ENCODE measurements around the gene GTPBP6.

GTPBP6 gene

DNA sequence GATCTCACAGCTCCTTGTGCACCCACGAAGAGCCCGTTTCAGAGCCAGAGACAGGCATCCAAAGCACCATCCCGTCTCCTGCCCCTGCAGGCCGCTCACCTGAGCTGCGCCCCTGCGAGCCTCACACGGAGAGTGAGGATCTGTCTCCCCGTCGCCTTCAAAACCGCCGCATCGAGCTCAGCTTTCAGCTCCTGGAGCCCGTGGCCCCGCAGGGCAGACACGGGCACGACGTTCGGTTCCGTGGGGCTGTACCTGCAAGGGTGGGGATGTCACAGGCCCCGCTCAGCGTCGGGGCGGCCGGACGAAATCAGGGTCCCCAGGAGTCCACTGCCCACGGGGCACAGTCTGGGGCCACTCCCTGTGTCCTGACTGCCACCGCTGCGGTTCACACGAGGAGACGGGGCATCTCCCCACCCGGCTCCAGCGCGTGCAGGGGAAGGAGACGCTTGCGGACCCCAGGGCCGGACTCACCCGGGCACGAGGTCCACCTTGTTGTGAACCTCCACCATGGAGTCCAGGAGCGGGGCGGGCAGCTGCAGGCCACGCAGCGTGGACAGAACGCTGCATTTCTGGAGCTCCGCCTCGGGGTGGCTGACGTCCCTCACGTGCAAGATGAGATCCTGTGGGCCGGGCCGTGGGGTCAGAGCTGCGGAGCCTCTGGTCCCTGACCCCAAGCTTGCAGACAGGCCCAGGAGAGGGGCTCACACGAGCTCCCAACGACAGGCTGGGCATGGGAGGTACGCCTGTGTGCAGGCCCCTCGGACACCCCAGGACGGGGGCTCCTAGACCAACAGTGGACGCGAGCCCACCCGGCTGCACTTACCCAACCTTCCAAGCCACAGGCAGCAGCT is 11.1 kb downstream of the GTPBP6 start:
- TF ChIP-seq GATA2 (IDR thresholded peaks at IDR 0.05; ENCODE audit: low read depth, low read length) (no peak), GATA3 (IDR thresholded peaks at IDR 0.05; ENCODE audit: low read depth, low read length) (no peak)

DNA sequence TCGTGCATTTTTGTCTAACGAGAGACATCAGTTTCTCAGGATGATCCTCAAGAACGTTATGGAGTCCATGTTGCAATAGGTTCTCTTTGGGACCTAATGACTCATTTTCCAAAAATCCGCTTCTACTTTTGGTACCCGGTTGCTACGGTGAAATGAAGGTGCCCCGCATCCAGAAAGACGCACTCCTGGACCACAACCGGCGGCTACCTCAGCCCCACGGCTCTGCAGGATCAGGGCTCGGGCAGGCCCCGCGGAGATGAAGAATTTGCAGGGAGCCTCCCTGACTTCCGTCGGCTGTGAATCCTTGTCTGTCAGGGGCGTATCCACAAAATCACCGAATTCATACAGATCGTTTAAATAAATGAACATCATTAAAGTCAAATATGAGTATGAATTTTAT is 15.6 kb downstream of the GTPBP6 start:
- TF ChIP-seq GATA3 (IDR thresholded peaks at IDR 0.05; ENCODE audit: low read depth, low read length): no peak
- no peak for TF ChIP-seq GATA2 (IDR thresholded peaks at IDR 0.05; ENCODE audit: low read depth, low read length)

DNA sequence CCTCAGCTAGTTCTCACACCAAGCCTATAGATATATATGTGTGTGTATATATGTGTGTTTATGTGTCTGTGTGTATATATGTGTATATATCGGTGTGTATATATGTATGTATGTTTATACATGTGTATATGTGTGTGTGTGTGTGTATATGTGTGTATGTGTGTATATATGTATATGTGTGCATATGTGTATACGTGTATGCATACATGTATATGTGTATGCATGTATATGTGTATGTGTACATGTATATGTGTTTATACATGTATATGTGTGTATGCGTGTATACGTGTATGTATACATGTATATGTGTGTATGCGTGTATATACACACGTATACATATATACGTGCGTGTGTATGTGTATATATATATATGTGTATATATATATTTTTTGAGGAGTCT is 18.3 kb downstream of the GTPBP6 start:
- TF ChIP-seq GATA3 (IDR thresholded peaks at IDR 0.05; ENCODE audit: low read depth, low read length) (no peak), GATA2 (IDR thresholded peaks at IDR 0.05; ENCODE audit: low read depth, low read length) (no peak)

DNA sequence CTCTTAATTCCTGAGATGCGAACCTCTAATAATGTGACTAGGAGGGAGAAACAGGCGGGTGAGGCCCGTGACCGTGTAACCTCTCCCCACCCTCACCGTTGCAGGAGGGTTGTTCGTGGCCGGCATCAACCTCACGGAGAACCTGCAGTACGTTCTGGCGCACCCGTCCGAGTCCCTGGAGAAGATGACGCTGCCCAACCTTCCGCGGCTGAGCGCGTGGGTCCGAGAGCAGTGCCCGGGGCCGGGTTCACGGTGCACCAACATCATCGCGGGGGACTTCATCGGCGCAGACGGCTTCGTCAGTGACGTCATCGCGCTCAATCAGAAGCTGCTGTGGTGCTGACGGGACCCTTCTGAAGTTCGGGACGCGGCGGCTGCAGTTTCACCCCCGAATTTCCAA is 19.6 kb downstream of the GTPBP6 start:
- TF ChIP-seq GATA3 (IDR thresholded peaks at IDR 0.05; ENCODE audit: low read depth, low read length): no peak
- TF ChIP-seq GATA2 (IDR thresholded peaks at IDR 0.05; ENCODE audit: low read depth, low read length): no peak

DNA sequence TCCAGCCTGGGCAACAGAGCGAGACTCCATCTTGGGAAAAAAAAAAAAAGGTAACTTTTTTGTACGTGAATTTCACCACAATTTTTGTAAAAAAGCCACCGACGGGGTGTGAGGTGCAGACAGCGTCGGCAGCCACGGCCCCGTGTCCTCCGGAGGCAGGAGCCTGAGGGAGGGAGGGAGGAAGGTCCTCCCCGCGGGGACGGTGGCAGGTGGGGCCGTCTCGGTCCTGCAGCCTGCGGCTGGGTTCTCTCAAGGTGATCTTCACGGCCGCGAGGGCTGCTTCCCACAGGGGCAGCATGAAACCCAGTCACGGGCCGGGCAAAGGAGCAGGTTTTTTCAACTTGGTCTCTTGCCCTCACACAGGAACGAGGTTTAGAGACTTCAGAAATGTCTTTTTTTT is 23.5 kb downstream of the GTPBP6 start:
- no peak for TF ChIP-seq GATA2 (IDR thresholded peaks at IDR 0.05; ENCODE audit: low read depth, low read length)
- TF ChIP-seq GATA3 (IDR thresholded peaks at IDR 0.05; ENCODE audit: low read depth, low read length): no peak

DNA sequence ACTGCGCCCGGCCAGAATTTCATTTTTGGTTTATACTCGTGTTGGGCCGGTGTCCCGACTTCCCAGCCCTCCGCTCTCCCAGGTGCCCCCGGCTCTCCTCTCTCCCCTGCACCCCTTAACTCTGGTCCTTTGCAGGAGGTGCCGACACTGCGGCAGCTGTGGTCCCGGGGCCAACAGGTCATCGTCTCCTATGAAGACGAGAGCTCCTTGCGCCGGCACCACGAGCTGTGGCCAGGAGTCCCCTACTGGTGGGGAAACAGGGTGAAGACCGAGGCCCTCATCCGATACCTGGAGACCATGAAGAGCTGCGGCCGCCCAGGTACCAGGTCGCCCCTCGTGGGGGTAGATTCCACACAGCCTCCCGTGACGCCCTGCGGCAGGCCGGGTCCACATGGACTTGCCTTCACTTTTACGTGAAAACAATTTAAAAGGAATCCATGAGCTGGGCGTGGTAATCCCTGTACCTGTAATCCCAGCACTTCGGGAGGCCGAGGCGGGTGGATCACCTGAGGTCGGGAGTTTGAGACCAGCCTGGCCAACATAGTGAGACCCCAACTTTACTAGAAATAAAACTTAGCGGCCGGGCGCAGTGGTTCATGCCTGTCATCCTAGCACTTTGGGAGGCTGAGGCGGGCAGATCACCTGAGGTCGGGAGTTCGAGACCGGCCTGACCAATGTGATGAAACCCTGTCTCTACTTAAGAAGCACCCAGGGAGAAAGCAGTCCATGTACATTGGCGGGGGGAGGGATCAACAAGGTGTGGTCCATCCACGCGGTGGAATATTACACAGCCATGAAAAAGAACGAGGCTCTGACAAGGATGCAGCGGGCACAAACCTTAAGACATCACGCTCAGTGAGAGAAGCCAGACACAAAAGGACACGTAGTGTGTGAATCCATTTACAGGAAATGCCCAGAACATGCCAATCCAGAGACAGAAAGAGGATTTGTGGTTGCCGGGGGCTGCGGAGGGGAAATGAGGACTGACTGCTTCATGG is 25.4 kb downstream of the GTPBP6 start:
- TF ChIP-seq GATA2 (IDR thresholded peaks at IDR 0.05; ENCODE audit: low read depth, low read length) (no peak), GATA3 (IDR thresholded peaks at IDR 0.05; ENCODE audit: low read depth, low read length) (no peak)

GRCh38 chrX:291411-291901 is 27.1 kb downstream of the GTPBP6 start:
- no peak for TF ChIP-seq GATA2 (IDR thresholded peaks at IDR 0.05; ENCODE audit: low read depth, low read length)
- TF ChIP-seq GATA3 (IDR thresholded peaks at IDR 0.05; ENCODE audit: low read depth, low read length): no peak

GRCh38 chrX:290476-291166 is 28.0 kb downstream of the GTPBP6 start:
- no peak for TF ChIP-seq GATA3 (IDR thresholded peaks at IDR 0.05; ENCODE audit: low read depth, low read length)
- no peak for TF ChIP-seq GATA2 (IDR thresholded peaks at IDR 0.05; ENCODE audit: low read depth, low read length)

GRCh38 chrX:288561-288991 is 30.0 kb downstream of the GTPBP6 start:
- TF ChIP-seq GATA3 (IDR thresholded peaks at IDR 0.05; ENCODE audit: low read depth, low read length) (no peak), GATA2 (IDR thresholded peaks at IDR 0.05; ENCODE audit: low read depth, low read length) (no peak)

DNA sequence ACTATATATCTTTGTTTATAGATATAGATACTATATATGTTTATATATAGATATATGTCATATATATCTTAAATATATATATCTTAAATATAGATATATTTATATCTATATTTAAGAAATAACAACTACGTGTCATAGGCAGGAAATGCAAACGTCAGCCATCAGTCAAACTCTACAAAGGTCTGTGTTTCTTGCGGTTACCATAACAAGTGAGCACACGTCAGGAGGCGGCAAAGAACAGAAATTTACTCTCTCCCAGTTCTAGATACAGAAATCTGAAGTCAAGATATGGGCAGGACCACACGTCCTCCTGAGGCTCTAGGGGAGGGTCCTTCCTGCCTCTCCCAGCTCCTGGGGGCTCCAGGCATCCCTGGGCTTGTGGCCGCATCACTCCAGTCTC is 30.9 kb downstream of the GTPBP6 start:
- no peak for TF ChIP-seq GATA2 (IDR thresholded peaks at IDR 0.05; ENCODE audit: low read depth, low read length)
- no peak for TF ChIP-seq GATA3 (IDR thresholded peaks at IDR 0.05; ENCODE audit: low read depth, low read length)

DNA sequence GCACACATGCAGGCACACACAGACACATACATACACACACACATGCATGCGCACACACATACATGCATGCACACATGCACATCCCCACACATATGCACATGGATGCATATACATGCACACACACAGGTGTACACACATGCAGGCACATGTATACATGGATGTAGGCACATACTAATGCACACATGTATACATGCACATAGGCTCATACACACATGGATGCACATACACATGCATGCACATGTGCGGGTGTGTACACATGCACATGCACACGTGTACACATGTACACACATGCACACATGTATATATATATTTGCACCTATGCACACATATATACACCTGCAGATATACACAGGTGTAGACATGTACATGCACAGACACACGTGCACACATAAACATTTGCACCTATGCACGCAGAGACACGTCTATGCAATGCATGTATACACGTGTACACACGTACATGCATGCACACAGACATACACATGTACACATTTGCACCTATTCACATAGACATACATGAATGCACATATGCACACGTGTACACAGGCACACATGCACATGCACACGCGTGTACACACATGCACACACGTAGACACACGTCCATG is 33.4 kb downstream of the GTPBP6 start:
- TF ChIP-seq GATA3 (IDR thresholded peaks at IDR 0.05; ENCODE audit: low read depth, low read length): no peak
- no peak for TF ChIP-seq GATA2 (IDR thresholded peaks at IDR 0.05; ENCODE audit: low read depth, low read length)

GRCh38 chrX:283115-283845 is 35.3 kb downstream of the GTPBP6 start:
- TF ChIP-seq GATA2 (IDR thresholded peaks at IDR 0.05; ENCODE audit: low read depth, low read length) (no peak), GATA3 (IDR thresholded peaks at IDR 0.05; ENCODE audit: low read depth, low read length) (no peak)

All from SH-SY5Y (cell line).